ENCODE measurements around the gene FRMD6. TPM values are rescaled to one million over a fixed set of nuclear protein-coding genes. Genes with fewer than 3 reads are reported as not detected.

The FRMD6 gene
- total RNA-seq, 1 experiment from 2014 or later = 9.6 TPM

DNA sequence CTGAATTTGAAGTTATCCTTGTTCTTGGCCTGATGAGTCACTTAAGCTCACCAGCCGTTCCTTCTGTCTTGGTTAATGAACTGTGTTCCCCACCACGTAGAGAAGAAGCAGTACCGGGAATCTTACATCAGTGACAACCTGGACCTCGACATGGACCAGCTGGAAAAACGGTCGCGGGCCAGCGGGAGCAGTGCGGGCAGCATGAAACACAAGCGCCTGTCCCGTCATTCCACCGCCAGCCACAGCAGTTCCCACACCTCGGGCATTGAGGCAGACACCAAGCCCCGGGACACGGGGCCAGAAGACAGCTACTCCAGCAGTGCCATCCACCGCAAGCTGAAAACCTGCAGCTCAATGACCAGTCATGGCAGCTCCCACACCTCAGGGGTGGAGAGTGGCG, 68.2 kb downstream of the FRMD6 start:
- no peaks in the 10 kb centered on the region for H4K20me1 ChIP-seq (ENCODE audit: control insufficient read depth, insufficient read depth, insufficient read length)
- H2BK12ac ChIP-seq (ENCODE audit: insufficient read length, low read depth, low read length) = no peak overlapping the region
- no peak overlapping the region for H4K8ac ChIP-seq (replicated peaks; ENCODE audit: insufficient read length, low read depth, low read length)
- no peaks in the 10 kb centered on the region for H3K23me2 ChIP-seq (ENCODE audit: insufficient read length, low read depth, low read length, poor library complexity, severe bottlenecking)
- no peaks in the 10 kb centered on the region for H3K79me2 ChIP-seq (ENCODE audit: insufficient read depth, low read length)
- Mint-ChIP-seq H3K4me1 (peaks cover 28 to 29% of the 10 kb centered on the region in 2 experiments), H3K9me3 (no peaks in the 10 kb centered on the region), H3K27ac (no peak overlapping the region), H3K4me3 (no peak overlapping the region), H3K36me3 (ENCODE audit: insufficient read depth in 1 of 3, low read depth in 3 of 3) (peaks cover 3 to 18% (median 15%) of the 10 kb centered on the region in 3 experiments; a peak in 6 of 7 replicates), H3K27me3 (ENCODE audit: low read depth) (no peaks in the 10 kb centered on the region)
- DNase-seq = no peak
- H2AK5ac ChIP-seq (ENCODE audit: insufficient read length, low read length) = no peak overlapping the region
- no peak overlapping the region for H3K56ac ChIP-seq (ENCODE audit: insufficient read length, low read depth, low read length)
- no peak overlapping the region for H3T11ph ChIP-seq (ENCODE audit: low read length)
- WGBS (ENCODE audit: extremely low coverage, insufficient read length, low lambda C conversion rate) = no CpG with 5 or more reads among the region's 17 CpGs
- H2BK20ac ChIP-seq (ENCODE audit: low read depth, low read length, poor library complexity, severe bottlenecking) = no peak overlapping the region
- TF ChIP-seq, protein P1, sequence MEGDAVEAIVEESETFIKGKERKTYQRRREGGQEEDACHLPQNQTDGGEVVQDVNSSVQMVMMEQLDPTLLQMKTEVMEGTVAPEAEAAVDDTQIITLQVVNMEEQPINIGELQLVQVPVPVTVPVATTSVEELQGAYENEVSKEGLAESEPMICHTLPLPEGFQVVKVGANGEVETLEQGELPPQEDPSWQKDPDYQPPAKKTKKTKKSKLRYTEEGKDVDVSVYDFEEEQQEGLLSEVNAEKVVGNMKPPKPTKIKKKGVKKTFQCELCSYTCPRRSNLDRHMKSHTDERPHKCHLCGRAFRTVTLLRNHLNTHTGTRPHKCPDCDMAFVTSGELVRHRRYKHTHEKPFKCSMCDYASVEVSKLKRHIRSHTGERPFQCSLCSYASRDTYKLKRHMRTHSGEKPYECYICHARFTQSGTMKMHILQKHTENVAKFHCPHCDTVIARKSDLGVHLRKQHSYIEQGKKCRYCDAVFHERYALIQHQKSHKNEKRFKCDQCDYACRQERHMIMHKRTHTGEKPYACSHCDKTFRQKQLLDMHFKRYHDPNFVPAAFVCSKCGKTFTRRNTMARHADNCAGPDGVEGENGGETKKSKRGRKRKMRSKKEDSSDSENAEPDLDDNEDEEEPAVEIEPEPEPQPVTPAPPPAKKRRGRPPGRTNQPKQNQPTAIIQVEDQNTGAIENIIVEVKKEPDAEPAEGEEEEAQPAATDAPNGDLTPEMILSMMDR (conservative IDR thresholded peaks at IDR 0.05) = no peak
- no peak overlapping the region for H2AFZ ChIP-seq (ENCODE audit: low read length)
- H3K4me1 ChIP-seq (ENCODE audit: insufficient read depth, low read length) = no peaks in the 10 kb centered on the region
- no peaks in the 10 kb centered on the region for H3K27me3 ChIP-seq (ENCODE audit: insufficient read depth, low read length)
- no peak overlapping the region for H3K14ac ChIP-seq (ENCODE audit: insufficient read depth, low read length)
- H3K9me3 ChIP-seq (ENCODE audit: control insufficient read depth, low read depth, low read length) = no peaks in the 10 kb centered on the region
- no peaks in the 10 kb centered on the region for H3K79me1 ChIP-seq (ENCODE audit: insufficient read depth, low read depth, low read length, poor library complexity, severe bottlenecking)
- no peak overlapping the region for H2BK120ac ChIP-seq (ENCODE audit: low read depth, low read length, poor library complexity, severe bottlenecking)
- H4K5ac ChIP-seq (ENCODE audit: insufficient read length, low read depth, low read length) = no peak overlapping the region
- H3K4me2 ChIP-seq (ENCODE audit: insufficient read depth, insufficient read length, low read length) = no peak overlapping the region
- no peak overlapping the region for H3K4ac ChIP-seq (ENCODE audit: low read depth, low read length)
- no peak overlapping the region for H2BK5ac ChIP-seq (ENCODE audit: insufficient read length, low read length)
- H3K27ac ChIP-seq (ENCODE audit: insufficient read length, low read depth, low read length) = no peak overlapping the region
- H2BK15ac ChIP-seq (ENCODE audit: low read depth, low read length) = no peak overlapping the region
- no peak overlapping the region for H4K91ac ChIP-seq (ENCODE audit: insufficient read length, low read depth, low read length)
- no peak overlapping the region for H3K23ac ChIP-seq (ENCODE audit: insufficient read length, low read depth, low read length)
- H3K18ac ChIP-seq (ENCODE audit: insufficient read length, low read depth, low read length) = no peak overlapping the region
- no peak overlapping the region for H3K9ac ChIP-seq (ENCODE audit: extremely low read depth, insufficient read length, low read length)

All from H9 (cell line).